GM10266 (cell line): ENCODE measurements around the gene COL23A1.

Experiments
- DNase-seq: peaks from one replicate; pipeline ENCODE4 v3.0.0; 2012; ENCODE audit errors: extremely low spot score
- CTCF ChIP-seq: IDR thresholded peaks from 2 replicates; pipeline ENCODE4 v1.5.1; 2012; ENCODE audit warnings: mild to moderate bottlenecking, low read depth; ENCODE audit not compliant: control insufficient read depth, insufficient read depth; ENCODE audit errors: missing control alignments

The COL23A1 gene

GRCh38 chr5:178247481-178248456 is 342.4 kb downstream of the COL23A1 start:
- no peak for DNase-seq
- TF ChIP-seq CTCF, result no peak

GRCh38 chr5:178246624-178247279 is 343.4 kb downstream of the COL23A1 start:
- DNase-seq, result no peak
- TF ChIP-seq CTCF, result no peak

- DNase-seq, result no peak
- TF ChIP-seq CTCF, result no peak
Measured at GRCh38 chr5:178245389-178245788, 344.8 kb downstream of the COL23A1 start.

GRCh38 chr5:178244576-178244975 is 345.6 kb downstream of the COL23A1 start:
- TF ChIP-seq CTCF, result no peak
- no peak for DNase-seq

- DNase-seq, result no peak
- TF ChIP-seq CTCF, result no peak
Measured at GRCh38 chr5:178242416-178242815, 347.8 kb downstream of the COL23A1 start.

- no peak for TF ChIP-seq CTCF
- no peak for DNase-seq
Measured at GRCh38 chr5:178241688-178242231, 348.4 kb downstream of the COL23A1 start.
